Ectodermal cell (in vitro differentiated cells): ENCODE data around the gene GNAZ.

Source experiments
- H3K27ac ChIP-seq: 2 replicates; pipeline ENCODE4 v1.7.0; 2013; ENCODE audit warnings: mild to moderate bottlenecking, low read depth, low read length; ENCODE audit not compliant: insufficient read depth, poor library complexity, severe bottlenecking
- H3K27me3 ChIP-seq: 2 replicates; pipeline ENCODE4 v1.7.0; 2013; ENCODE audit warnings: mild to moderate bottlenecking, low read length; ENCODE audit not compliant: insufficient read depth, control insufficient read depth, poor library complexity, severe bottlenecking
- H3K36me3 ChIP-seq: one replicate; pipeline ENCODE4 v1.7.0; 2013; ENCODE audit warnings: low read length; ENCODE audit not compliant: control insufficient read depth, insufficient read depth
- H3K4me1 ChIP-seq: one replicate; pipeline ENCODE4 v1.7.0; 2013; ENCODE audit warnings: low read length; ENCODE audit not compliant: control insufficient read depth, insufficient read depth
- H3K4me3 ChIP-seq: 2 replicates; pipeline ENCODE4 v1.7.0; 2013; ENCODE audit warnings: low read depth, low read length, control low read depth; ENCODE audit not compliant: insufficient read depth
- H3K9me3 ChIP-seq: 2 replicates; pipeline ENCODE4 v1.7.0; 2013; ENCODE audit warnings: mild to moderate bottlenecking, low read length, moderate library complexity; ENCODE audit not compliant: control insufficient read depth
- WGBS, 2 experiments: methylation state at CpG; one replicate each; pipeline ENCODE4 v1.1.7; 2013; ENCODE audit warnings: missing lambda C conversion rate in 2 of 2; 5-methylcytosine and 5-hydroxymethylcytosine counted together

Gene GNAZ

GRCh38 chr22:23138584-23139435 is 68.5 kb downstream of the GNAZ start:
- Histone ChIP-seq H3K27ac (no peak overlapping the region), H3K36me3 (no peaks in the 10 kb centered on the region), H3K4me1 (peaks cover 11% of the 10 kb centered on the region), H3K4me3 (no peak overlapping the region), H3K9me3 (no peaks in the 10 kb centered on the region), H3K27me3 (no peaks in the 10 kb centered on the region)
- WGBS, 2 experiments: 91 to 94% methylated on average over 11 to 12 of the region's 12 CpGs

GRCh38 chr22:23140385-23140784 is 70.1 kb downstream of the GNAZ start:
- no peak overlapping the region for H3K27ac ChIP-seq
- no peaks in the 10 kb centered on the region for H3K27me3 ChIP-seq
- H3K4me1 ChIP-seq: peaks cover 11% of the 10 kb centered on the region
- no peaks in the 10 kb centered on the region for H3K9me3 ChIP-seq
- H3K4me3 ChIP-seq: no peak overlapping the region
- H3K36me3 ChIP-seq: no peaks in the 10 kb centered on the region

GRCh38 chr22:23142546-23143105 is 72.3 kb downstream of the GNAZ start:
- WGBS, 2 experiments: 90 to 93% methylated on average over 9 of the region's 9 CpGs
- Histone ChIP-seq H3K27ac (peak overlapping the region; percentile 81), H3K4me1 (peaks cover 18% of the 10 kb centered on the region), H3K9me3 (no peaks in the 10 kb centered on the region), H3K36me3 (no peaks in the 10 kb centered on the region), H3K4me3 (no peak overlapping the region), H3K27me3 (no peaks in the 10 kb centered on the region)

- Histone ChIP-seq H3K9me3 (no peaks in the 10 kb centered on the region), H3K4me3 (no peak overlapping the region), H3K27me3 (no peaks in the 10 kb centered on the region), H3K36me3 (no peaks in the 10 kb centered on the region), H3K4me1 (peaks cover 18% of the 10 kb centered on the region), H3K27ac (no peak overlapping the region)
- 86 to 100% methylated on average over 1 of the region's 1 CpG for WGBS, 2 experiments
Measured at GRCh38 chr22:23143119-23143518, 72.8 kb downstream of the GNAZ start.

- Histone ChIP-seq H3K27ac (no peak overlapping the region), H3K27me3 (no peaks in the 10 kb centered on the region), H3K36me3 (no peaks in the 10 kb centered on the region), H3K9me3 (no peaks in the 10 kb centered on the region), H3K4me1 (peaks cover 18% of the 10 kb centered on the region), H3K4me3 (no peak overlapping the region)
- 82 to 94% methylated on average over 2 to 4 of the region's 4 CpGs for WGBS, 2 experiments
Measured at GRCh38 chr22:23144432-23144831, 74.1 kb downstream of the GNAZ start.

GRCh38 chr22:23144932-23145877 is 74.9 kb downstream of the GNAZ start, which contains the start of gene RAB36:
Gene RAB36 (plus strand): TSS chr22:23145477. CDS start chr22:23146617, 1,140 bp downstream.
- Histone ChIP-seq H3K4me3 (peak within 1 kb of the TSS; percentile 51), H3K4me1 (peaks cover 23% of the 10 kb centered on the region), H3K36me3 (peaks cover 3% of the 10 kb centered on the region), H3K27me3 (no peaks in the 10 kb centered on the region), H3K27ac (peak within 1 kb of the TSS; percentile 38), H3K9me3 (no peaks in the 10 kb centered on the region)
- 8 to 9% methylated on average over 62 of the region's 62 CpGs for WGBS, 2 experiments

GRCh38 chr22:23145878-23146470 is 75.7 kb downstream of the GNAZ start:
- Histone ChIP-seq H3K27ac (peak overlapping the region; percentile 38), H3K36me3 (peaks cover 3% of the 10 kb centered on the region), H3K4me1 (peaks cover 23% of the 10 kb centered on the region), H3K4me3 (peak overlapping the region; percentile 51), H3K27me3 (no peaks in the 10 kb centered on the region), H3K9me3 (no peaks in the 10 kb centered on the region)
- WGBS, 2 experiments: 74 to 75% methylated on average over 2 of the region's 2 CpGs

GRCh38 chr22:23146478-23147205 is 76.3 kb downstream of the GNAZ start:
- no peak overlapping the region for H3K4me3 ChIP-seq
- H3K27me3 ChIP-seq: no peaks in the 10 kb centered on the region
- peaks cover 17% of the 10 kb centered on the region for H3K4me1 ChIP-seq
- no peak overlapping the region for H3K27ac ChIP-seq
- H3K36me3 ChIP-seq: peaks cover 3% of the 10 kb centered on the region
- H3K9me3 ChIP-seq: no peaks in the 10 kb centered on the region
- WGBS, 2 experiments: 88 to 89% methylated on average over 8 of the region's 8 CpGs

GRCh38 chr22:23147617-23148387 is 77.5 kb downstream of the GNAZ start:
- H3K27me3 ChIP-seq: no peaks in the 10 kb centered on the region
- peaks cover 13% of the 10 kb centered on the region for H3K4me1 ChIP-seq
- 91 to 92% methylated on average over 6 of the region's 6 CpGs for WGBS, 2 experiments
- no peaks in the 10 kb centered on the region for H3K9me3 ChIP-seq
- H3K4me3 ChIP-seq: no peak overlapping the region
- H3K36me3 ChIP-seq: peaks cover 3% of the 10 kb centered on the region
- no peak overlapping the region for H3K27ac ChIP-seq
